GM18505 (cell line): ENCODE data around the gene ARHGAP24.

Experiments
- ATAC-seq: cut with Tn5 transposase; IDR thresholded peaks from one replicate; pipeline ENCODE4 v1.9.1; 2021; ENCODE audit not compliant: unreplicated experiment
- POLR2A ChIP-seq: IDR thresholded peaks from 4 replicates; pipeline ENCODE4 v1.6.1; 2011; ENCODE audit warnings: borderline replicate concordance; ENCODE audit not compliant: insufficient read depth, insufficient read length; ENCODE audit errors: extremely low read depth

ARHGAP24 gene

GRCh38 chr4:85759388-85759787 is 284.4 kb downstream of the ARHGAP24 start:
- TF ChIP-seq POLR2A, result no peak
- no peak for ATAC-seq

- no peak for ATAC-seq
- TF ChIP-seq POLR2A, result no peak
These were observed 285.6 kb downstream of the ARHGAP24 start for GRCh38 chr4:85760511-85760910.

GRCh38 chr4:85761803-85762528 is 287.0 kb downstream of the ARHGAP24 start:
- no peak for TF ChIP-seq POLR2A
- no peak for ATAC-seq

GRCh38 chr4:85762529-85762871 is 287.6 kb downstream of the ARHGAP24 start:
- ATAC-seq, result no peak
- no peak for TF ChIP-seq POLR2A

- no peak for ATAC-seq
- TF ChIP-seq POLR2A, result no peak
These were observed 288.3 kb downstream of the ARHGAP24 start for GRCh38 chr4:85763202-85763601.

GRCh38 chr4:85767649-85768048 is 292.7 kb downstream of the ARHGAP24 start:
- no peak for ATAC-seq
- no peak for TF ChIP-seq POLR2A

- TF ChIP-seq POLR2A, result no peak
These were observed 294.1 kb downstream of the ARHGAP24 start for GRCh38 chr4:85769009-85769408.

GRCh38 chr4:85772470-85772869 is 297.5 kb downstream of the ARHGAP24 start:
- TF ChIP-seq POLR2A, result no peak
- no peak for ATAC-seq

More at GRCh38 chr4:85769009-85769408, 294.1 kb downstream of the ARHGAP24 start:
- no peak for ATAC-seq

GRCh38 chr4:85773372-85773771 is 298.4 kb downstream of the ARHGAP24 start:
- ATAC-seq, result no peak
- TF ChIP-seq POLR2A, result no peak

- no peak for ATAC-seq
- TF ChIP-seq POLR2A, result no peak
These were observed 299.1 kb downstream of the ARHGAP24 start for GRCh38 chr4:85774000-85774399.

GRCh38 chr4:85774489-85774888 is 299.5 kb downstream of the ARHGAP24 start:
- ATAC-seq, result no peak

GRCh38 chr4:85776096-85776495 is 301.1 kb downstream of the ARHGAP24 start:
- no peak for ATAC-seq
- no peak for TF ChIP-seq POLR2A

More at GRCh38 chr4:85774489-85774888, 299.5 kb downstream of the ARHGAP24 start:
- no peak for TF ChIP-seq POLR2A

- ATAC-seq, result peak; percentile 25
- TF ChIP-seq POLR2A, result no peak
These were observed 301.6 kb downstream of the ARHGAP24 start for GRCh38 chr4:85776579-85776978.

GRCh38 chr4:85777908-85778631 is 303.1 kb downstream of the ARHGAP24 start:
- ATAC-seq, result peak; percentile 86
- TF ChIP-seq POLR2A, result no peak
